ENCODE data around the gene RTL1. TPM values are rescaled to one million over a fixed set of nuclear protein-coding genes. Genes with fewer than 3 reads are reported as not detected.

Gene RTL1
- total RNA-seq, 1 donor from 2014 or later, result not detected

DNA sequence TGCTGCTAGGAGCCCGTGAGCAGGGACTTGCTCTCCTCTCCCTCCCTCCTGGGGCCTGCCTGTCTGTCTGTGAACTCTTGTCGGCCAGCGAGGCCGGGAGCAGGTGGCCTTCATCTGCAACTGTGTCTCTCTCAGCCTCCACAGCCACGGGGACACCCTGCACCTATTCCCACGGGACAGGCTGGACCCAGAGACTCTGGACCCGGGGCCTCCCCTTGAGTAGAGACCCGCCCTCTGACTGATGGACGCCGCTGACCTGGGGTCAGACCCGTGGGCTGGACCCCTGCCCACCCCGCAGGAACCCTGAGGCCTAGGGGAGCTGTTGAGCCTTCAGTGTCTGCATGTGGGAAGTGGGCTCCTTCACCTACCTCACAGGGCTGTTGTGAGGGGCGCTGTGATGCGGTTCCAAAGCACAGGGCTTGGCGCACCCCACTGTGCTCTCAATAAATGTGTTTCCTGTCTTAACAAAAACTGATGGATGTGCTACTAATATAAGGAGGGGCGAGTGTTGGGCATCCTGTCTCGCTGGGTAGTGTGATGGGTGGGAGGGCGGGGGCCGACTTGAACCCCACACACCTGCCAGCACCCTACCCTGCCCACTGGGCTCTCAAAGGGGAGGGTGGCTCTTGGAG is 42.9 kb downstream of the RTL1 start:
- TF ChIP-seq, protein P1, sequence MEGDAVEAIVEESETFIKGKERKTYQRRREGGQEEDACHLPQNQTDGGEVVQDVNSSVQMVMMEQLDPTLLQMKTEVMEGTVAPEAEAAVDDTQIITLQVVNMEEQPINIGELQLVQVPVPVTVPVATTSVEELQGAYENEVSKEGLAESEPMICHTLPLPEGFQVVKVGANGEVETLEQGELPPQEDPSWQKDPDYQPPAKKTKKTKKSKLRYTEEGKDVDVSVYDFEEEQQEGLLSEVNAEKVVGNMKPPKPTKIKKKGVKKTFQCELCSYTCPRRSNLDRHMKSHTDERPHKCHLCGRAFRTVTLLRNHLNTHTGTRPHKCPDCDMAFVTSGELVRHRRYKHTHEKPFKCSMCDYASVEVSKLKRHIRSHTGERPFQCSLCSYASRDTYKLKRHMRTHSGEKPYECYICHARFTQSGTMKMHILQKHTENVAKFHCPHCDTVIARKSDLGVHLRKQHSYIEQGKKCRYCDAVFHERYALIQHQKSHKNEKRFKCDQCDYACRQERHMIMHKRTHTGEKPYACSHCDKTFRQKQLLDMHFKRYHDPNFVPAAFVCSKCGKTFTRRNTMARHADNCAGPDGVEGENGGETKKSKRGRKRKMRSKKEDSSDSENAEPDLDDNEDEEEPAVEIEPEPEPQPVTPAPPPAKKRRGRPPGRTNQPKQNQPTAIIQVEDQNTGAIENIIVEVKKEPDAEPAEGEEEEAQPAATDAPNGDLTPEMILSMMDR (IDR thresholded peaks at IDR 0.05), result no peak
- CTCF ChIA-PET, result no interaction called here
- peaks cover 4% of the 10 kb centered on the region for H3K9me3 Mint-ChIP-seq

GRCh38 chr14:100859781-100860180 is 43.7 kb downstream of the RTL1 start:
- Mint-ChIP-seq H3K27ac (no peak overlapping the region), H3K4me1 (no peaks in the 10 kb centered on the region), H3K27me3 (no peaks in the 10 kb centered on the region), H3K9me3 (peaks cover 4% of the 10 kb centered on the region), H3K36me3 (ENCODE audit: low read depth) (no peaks in the 10 kb centered on the region), H3K4me3 (no peak overlapping the region)
- intact Hi-C loops (cut with micrococcal nuclease), result no loop called here
- CTCF ChIA-PET, result no interaction called here
- TF ChIP-seq, protein P1 (IDR thresholded peaks at IDR 0.05), result no peak
- ATAC-seq (ENCODE audit: low read depth) (no peak), DNase-seq (no peak)
- POLR2A ChIA-PET, result no interaction called here

More for the DNA sequence above, 42.9 kb downstream of the RTL1 start:
- no peaks in the 10 kb centered on the region for H3K4me1 Mint-ChIP-seq
- no peaks in the 10 kb centered on the region for H3K36me3 Mint-ChIP-seq (ENCODE audit: low read depth)
- ATAC-seq (ENCODE audit: low read depth) (no peak), DNase-seq (no peak)
- no peak overlapping the region for H3K27ac Mint-ChIP-seq
- intact Hi-C loops (cut with micrococcal nuclease), result no loop called here
- no peaks in the 10 kb centered on the region for H3K27me3 Mint-ChIP-seq
- POLR2A ChIA-PET, result no interaction called here
- H3K4me3 Mint-ChIP-seq, result no peak overlapping the region

- H3K4me3 Mint-ChIP-seq, result no peak overlapping the region
- TF ChIP-seq, protein P1 (IDR thresholded peaks at IDR 0.05), result no peak
- H3K36me3 Mint-ChIP-seq (ENCODE audit: low read depth), result no peaks in the 10 kb centered on the region
- H3K27me3 Mint-ChIP-seq, result no peaks in the 10 kb centered on the region
- no peak for ATAC-seq (ENCODE audit: low read depth)
- intact Hi-C loops (cut with micrococcal nuclease), result no loop called here
- POLR2A ChIA-PET, result no interaction called here
- H3K9me3 Mint-ChIP-seq, result peaks cover 4% of the 10 kb centered on the region
- CTCF ChIA-PET, result no interaction called here
- no peaks in the 10 kb centered on the region for H3K4me1 Mint-ChIP-seq
- no peak overlapping the region for H3K27ac Mint-ChIP-seq
- no peak for DNase-seq
Measured at GRCh38 chr14:100858838-100859220, 44.7 kb downstream of the RTL1 start.

DNA sequence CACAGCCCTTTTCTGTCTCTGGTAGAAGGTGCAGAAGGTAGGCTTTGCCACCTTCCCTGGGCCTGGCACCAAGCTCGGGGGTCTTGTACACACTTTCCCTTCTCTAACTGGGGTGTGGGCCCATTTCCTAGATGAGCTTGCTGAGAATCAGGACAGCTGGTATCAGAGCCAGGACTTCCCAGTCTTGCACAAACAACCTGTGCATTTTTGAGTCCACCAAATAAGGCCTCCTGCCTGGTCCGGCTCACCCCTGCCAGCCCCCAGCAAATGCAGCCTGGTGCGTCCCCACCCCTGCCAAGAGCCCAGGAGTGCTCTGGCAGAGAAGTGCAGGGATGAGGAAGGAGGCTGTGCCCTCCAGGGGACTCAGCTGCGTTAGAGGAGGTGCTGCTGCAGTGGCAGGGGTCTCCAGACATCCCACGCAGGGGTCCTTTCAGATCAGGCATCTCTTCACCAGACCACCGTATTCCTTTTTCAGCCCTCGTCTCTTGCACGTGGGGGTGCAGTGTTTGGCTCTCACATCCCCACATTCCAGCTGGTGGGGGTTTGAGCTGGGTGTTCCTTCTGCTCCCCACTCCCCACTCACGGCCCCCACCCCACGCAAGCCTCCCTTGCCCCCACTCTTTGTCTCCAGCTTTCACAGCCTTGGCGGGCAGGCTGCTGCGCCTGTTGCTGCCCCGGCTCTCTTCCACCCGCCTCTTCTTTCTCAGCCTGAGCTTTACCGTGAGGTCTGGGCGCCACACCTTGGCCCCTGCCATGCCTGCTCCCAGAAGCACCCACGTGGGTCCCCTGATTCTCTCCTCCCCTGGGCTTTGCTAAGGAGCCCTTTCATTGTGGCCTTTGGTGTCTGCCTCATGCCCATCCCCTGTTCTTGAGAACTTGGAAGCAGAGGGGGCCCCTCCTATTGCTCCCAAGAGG is 45.3 kb downstream of the RTL1 start:
- intact Hi-C loops (cut with micrococcal nuclease), result no loop called here
- no peaks in the 10 kb centered on the region for H3K27me3 Mint-ChIP-seq
- ChIA-PET CTCF (no interaction called here), POLR2A (no interaction called here)
- H3K4me3 Mint-ChIP-seq, result no peak overlapping the region
- no peaks in the 10 kb centered on the region for H3K36me3 Mint-ChIP-seq (ENCODE audit: low read depth)
- no peak overlapping the region for H3K27ac Mint-ChIP-seq
- DNase-seq, result no peak
- no peaks in the 10 kb centered on the region for H3K4me1 Mint-ChIP-seq
- ATAC-seq (ENCODE audit: low read depth), result no peak
- H3K9me3 Mint-ChIP-seq, result peaks cover 4% of the 10 kb centered on the region
- TF ChIP-seq, protein P1 (IDR thresholded peaks at IDR 0.05), result no peak

DNA sequence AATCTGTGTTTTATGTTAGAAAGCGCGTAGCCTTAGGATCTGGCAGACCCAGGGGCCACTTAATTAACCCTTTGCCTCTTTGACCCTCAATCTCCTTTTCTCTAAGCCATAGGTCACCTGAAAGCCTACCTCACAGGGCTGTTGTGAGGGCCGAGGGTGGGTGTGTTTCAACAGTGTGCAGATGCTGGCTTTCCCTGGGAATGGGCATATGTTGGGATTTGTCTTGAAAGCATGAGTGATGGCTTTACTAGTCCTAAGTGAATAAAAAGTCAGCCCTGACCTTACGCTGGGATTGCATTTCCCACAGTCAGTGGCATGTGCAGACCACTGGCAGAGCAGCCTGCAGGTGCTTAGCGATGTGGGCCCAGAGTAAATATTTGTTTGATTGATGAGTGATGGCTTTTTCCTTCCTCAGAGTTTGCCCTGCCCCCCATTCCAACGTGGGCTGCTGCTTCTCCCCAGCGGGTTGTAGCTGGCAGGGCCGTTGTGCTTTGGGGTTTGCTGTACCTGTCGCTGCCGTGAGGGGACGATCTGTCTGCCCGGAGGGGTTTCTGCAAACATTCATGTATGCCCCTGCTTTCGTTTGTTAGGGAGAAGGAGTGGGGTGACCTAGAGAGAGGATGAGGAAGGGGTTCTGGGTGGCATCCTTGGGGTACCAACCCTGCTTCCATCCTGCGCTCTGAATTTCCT is 46.1 kb downstream of the RTL1 start:
- H3K4me3 Mint-ChIP-seq, result no peak overlapping the region
- H3K36me3 Mint-ChIP-seq (ENCODE audit: low read depth), result no peaks in the 10 kb centered on the region
- DNase-seq (no peak), ATAC-seq (ENCODE audit: low read depth) (no peak)
- CTCF ChIA-PET, result no interaction called here
- no peaks in the 10 kb centered on the region for H3K4me1 Mint-ChIP-seq
- no peaks in the 10 kb centered on the region for H3K27me3 Mint-ChIP-seq
- H3K27ac Mint-ChIP-seq, result no peak overlapping the region
- POLR2A ChIA-PET, result no interaction called here
- TF ChIP-seq, protein P1 (IDR thresholded peaks at IDR 0.05), result no peak
- intact Hi-C loops (cut with micrococcal nuclease), result no loop called here
- peaks cover 3% of the 10 kb centered on the region for H3K9me3 Mint-ChIP-seq

All from activated B cell treated with CpG ODN at 0.5 μM for 24 hours (primary cell).